DMS 273 treated with DMSO at 0.1 percent for 48 hours (cell line): Measurements from ENCODE around the gene BRD3OS.

Source experiments
- DNase-seq: peaks from one replicate; lab custom pipeline; 2025; lab: John Stamatoyannopoulos, UW

The BRD3OS gene

GRCh38 chr9:134004881-134005280 is 20.4 kb upstream of the BRD3OS start:
- no peak for DNase-seq

GRCh38 chr9:134005381-134005780 is 19.9 kb upstream of the BRD3OS start:
- no peak for DNase-seq

DNA sequence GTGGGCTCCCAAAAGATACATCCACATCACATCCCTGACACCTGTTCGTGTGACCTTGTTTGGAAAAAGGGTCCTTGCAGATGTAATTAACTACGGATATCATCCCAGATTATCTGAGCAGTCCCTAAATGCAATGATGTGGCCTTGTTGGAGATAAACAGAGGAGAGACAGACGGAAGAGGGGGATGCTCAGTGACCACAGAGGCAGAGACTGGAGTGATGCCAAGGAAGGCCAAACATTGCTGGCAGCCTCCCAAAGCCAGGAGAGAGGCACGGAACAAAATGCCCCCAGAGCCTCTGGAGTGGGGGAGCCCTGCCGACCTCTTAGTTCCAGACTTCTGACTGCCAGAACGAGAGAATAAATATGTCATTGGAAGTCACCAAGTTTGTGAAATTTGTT is 18.1 kb upstream of the BRD3OS start:
- no peak for DNase-seq

GRCh38 chr9:134007571-134007970 is 17.7 kb upstream of the BRD3OS start:
- no peak for DNase-seq

DNA sequence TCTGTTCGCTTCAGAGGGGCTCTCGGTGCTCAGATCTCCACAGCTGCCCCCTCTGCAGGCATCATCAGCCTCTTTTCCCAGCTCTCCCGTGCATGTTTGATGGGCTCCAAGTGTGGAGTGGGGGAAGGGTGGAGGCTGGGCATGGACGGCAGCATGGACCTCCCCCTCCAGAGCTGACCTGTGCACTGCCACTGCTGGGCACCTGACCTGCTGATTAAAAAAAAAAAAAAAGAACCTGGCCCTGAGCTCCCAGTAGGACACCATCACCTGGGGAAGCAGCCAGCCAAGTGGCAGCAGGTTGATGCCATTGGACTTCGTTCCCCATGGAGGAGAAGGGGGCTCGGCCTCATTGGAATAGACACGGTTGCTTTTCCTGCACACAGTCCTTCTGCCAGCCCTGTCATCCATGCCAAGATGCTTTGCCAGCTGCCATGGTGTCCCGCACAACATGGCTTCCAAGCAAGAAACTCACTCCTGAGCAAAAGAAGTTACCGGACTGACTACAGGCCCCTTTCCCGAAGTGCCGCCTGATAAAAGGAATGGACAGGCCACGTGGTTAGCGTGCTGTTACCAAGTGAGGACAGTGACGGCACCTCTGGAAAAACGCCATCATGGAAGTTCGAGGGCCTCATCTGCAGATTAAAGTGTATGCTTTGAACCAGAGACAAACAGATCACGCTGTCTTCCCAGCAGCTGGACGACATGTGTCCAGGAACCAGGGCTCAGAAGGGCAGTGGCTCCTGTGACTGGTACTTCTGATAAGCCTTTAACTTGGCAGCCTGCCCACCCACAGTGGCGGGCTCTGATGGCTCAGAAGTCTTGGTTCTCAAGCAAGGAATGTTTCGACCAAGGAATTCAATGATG is 14.7 kb upstream of the BRD3OS start:
- DNase-seq = no peak

DNA sequence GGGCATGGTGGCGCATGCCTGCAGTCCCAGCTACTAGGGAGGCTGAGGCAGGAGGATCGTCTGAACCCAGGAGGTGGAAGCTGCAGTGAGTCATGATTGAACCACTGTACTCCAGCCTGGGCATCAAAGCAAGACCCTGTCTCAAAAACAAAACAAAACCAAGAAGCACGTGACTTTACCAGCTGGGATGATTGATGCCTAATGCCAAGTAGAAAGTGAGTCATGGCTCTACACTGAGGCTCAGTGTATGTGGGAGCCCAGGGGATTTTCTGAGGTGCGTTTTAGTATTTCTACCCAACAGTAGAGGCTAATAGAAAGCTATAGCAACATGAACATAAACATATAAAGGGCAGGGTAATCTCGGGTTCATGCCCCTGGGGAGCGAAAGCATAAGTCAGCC is 13.9 kb upstream of the BRD3OS start:
- no peak for DNase-seq

- no peak for DNase-seq
Measured at GRCh38 chr9:134014946-134015345, 10.3 kb upstream of the BRD3OS start.

- no peak for DNase-seq
Measured at GRCh38 chr9:134024214-134024792, 978 bp upstream of the BRD3OS start.

DNA sequence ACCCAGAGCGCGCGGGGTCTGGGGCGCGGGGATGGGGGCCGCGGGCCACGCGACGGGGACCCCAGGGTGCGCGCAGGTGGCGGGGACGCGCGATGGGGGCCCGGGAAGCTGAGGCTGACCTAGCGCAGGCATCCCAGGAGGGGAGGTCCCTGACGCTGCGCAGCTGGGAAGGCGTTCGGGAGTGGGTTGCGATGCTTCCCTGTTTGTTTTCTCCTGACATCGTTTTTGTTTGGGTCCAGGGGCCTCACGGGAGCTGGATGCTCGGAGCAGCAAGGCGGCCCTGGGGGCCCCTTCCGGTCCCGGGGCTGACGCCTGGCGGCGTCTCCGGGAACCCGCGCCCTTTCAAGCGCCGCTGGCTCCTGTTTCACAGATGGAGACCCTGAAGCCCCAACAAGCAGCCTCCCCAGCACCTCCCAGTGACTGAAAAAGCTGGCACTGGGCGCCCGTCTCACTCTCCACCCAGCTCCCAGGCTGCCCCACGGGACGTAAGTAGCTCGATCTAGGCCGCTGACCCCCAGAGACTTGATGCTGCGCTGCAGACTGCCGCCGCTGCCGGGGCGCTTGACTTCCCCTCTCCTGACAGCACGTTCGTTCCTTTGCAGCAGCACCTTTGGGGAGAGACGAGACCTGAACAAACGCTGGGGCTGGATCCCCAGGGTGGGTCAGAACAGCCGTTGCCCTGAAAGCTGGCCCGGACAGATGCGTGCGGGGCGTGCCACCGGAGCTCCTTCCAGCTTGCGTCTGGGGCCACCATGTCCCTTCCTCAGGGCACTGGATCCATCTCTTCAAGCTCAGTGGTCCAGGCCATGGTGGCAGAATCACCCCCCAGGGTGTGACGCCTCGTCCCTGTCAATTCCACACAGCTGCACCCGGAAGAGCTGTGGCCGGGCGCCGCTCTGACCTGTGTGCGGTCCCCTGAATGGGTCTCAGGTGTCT is 593 bp downstream of the BRD3OS start:
- no peak for DNase-seq

DNA sequence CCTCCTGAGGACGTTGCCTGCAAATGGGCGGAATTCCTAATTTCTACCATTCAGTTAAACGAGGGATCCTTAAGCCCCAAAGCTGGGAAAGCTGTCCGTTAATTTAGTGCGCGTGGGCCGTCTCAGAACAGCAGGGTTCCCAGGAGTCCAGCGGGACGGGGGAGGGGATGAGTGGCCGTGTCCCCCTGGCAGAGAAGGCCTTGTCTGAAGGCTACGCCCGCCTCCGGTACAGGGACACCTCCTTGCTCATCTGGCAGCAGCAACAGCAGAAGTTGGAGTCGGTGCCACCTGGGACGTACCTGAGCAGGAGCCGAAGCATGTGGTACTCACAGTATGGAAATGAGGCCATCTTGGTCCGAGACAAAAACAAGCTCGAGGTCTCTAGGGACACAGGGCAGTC is 1.3 kb downstream of the BRD3OS start:
- DNase-seq = no peak

DNA sequence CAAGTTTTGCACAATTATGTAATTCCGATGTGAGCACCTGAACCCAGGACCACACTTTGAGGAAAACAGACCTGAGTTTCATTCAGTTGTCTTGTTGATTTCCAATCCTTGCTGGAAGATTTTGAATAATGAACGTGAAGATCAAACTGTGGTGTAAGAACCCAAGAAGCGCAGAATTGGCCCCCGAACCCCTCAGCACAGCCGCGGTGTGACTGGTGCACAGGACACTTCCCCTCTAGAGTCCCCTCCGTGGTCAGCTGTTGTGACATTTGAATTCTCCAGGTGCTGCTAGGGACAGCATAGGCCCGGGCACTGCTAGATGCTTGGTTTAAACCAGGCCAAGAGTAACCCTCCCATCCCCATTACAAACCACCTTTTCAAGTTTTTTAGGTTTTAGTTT is 1.7 kb downstream of the BRD3OS start:
- no peak for DNase-seq

DNA sequence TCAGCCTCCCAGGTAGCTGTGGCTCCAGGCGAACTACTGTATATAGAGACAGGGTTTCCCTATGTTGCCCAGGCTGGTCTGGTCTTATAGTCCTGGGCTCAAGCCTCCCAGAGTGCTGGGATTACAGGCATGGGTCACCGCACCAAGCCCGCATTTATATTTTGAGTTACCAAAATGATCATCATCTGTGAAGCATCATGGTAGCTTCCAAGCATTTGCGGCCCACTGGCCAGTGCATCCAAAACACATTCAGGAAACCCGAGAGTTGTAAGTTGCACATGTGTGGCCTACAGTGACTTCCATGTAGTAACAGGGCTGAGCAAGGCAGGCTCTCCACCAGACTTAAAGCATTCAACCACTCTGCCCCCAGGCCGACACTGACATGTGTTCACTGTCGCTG is 2.3 kb downstream of the BRD3OS start:
- no peak for DNase-seq

DNA sequence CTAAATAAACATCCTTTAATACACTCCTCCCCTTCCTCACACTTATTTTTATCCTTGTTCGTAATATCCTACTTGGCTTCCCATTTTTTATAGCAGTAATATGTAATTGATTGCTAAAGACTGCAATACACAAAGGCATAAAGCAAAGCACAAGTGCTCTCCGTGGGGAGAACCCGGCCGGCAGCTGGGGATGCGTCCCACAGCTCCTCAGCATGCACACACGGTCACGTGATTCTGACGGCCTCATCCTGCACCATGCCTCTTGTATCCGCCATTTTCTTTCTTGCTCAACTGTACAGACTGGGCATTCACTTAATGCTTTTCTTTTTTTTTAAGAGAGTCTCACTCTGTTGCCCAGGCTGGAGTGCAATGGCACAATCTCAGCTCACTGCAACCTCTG is 2.8 kb downstream of the BRD3OS start:
- DNase-seq = no peak

GRCh38 chr9:134028575-134029247 is 3.4 kb downstream of the BRD3OS start:
- no peak for DNase-seq

- DNase-seq = no peak
Measured at GRCh38 chr9:134029248-134030226, 4.3 kb downstream of the BRD3OS start.

DNA sequence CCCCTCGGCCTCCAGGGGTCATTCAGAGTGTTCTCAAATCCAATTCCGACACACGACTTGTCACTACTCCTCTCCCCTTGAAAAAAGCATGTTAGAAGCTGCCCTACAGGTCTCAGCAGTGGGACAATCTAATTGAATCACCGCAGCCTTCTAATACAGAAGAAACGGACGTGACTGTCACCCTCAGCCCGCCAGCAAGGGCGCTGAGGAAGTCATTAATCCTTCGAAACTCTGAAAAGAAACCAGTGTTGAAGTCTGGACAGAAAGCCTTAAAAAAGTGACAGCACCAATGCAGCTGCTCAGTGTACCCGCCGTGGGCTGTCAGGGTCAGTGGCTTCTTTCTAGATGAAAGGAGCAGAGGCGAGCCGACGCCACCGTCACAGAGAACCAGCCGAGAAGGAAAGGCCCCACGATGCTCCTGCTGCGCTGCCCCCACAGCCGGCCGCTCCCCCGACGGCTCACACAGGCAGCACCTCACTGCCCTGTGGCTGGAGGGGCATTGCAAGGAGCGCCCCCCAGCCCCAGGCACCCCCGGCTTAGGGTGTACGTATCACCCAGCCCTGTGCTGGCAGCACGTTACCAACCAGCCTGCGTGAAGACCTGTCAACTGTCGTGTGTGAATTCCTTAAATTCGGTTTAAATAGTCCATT is 5.7 kb downstream of the BRD3OS start:
- DNase-seq = no peak

DNA sequence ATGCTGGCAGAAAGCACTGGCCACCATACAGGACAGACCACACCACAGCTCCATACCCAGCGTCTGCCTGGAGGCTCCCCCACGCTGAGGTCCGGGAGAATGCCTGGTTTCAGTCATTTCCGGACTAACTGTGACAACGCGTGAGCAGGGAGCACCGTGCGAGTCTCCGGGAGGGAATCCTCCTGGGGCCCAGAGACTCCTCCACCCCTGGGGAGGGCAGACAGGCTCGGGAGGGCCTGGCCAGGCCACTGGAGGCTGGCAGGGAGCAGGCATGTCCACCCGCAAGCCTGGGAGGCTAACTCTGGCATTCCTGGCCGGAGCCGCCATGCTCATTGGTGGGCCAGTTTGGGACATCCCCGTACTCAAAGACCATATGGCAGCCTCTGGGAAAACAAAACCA is 6.5 kb downstream of the BRD3OS start:
- DNase-seq = no peak

GRCh38 chr9:134032456-134033222 is 7.4 kb downstream of the BRD3OS start:
- DNase-seq = no peak

- DNase-seq = no peak
Measured at GRCh38 chr9:134033516-134034214, 8.4 kb downstream of the BRD3OS start.
